Kidney (tissue), 14 donors: Measurements from ENCODE around the gene SLC2A1. TPM values are rescaled to one million over a fixed set of nuclear protein-coding genes. Genes with fewer than 3 reads are reported as not detected.

Experiments
- DNase-seq, 5 donors: peaks; one replicate each; pipeline ENCODE4 v3.0.0-alpha.2; 2013 to 2020
- FAIRE-seq: peaks from 2 replicates; lab custom pipeline; 2012; peaks lifted over from hg19 to GRCh38; lab: Jason Lieb, UNC
- H3K27ac ChIP-seq, 2 donors: one replicate each; pipeline ENCODE4 v1.7.0; 2013; ENCODE audit warnings: low read depth in 2 of 2, low read length in 2 of 2, inconsistent platforms in 1 of 2
- H3K27me3 ChIP-seq: one replicate; pipeline ENCODE4 v1.7.1; 2013; ENCODE audit warnings: low read length, inconsistent platforms; ENCODE audit not compliant: control insufficient read depth, insufficient read depth
- H3K36me3 ChIP-seq, 3 donors: one replicate each; pipeline versions ENCODE4 v1.7.0 to v1.7.1; 2013; ENCODE audit warnings: low read length in 3 of 3, control low read depth in 1 of 3, inconsistent platforms in 1 of 3; ENCODE audit not compliant: insufficient read depth in 3 of 3, control insufficient read depth in 2 of 3
- H3K4me1 ChIP-seq, 3 donors: one replicate each; pipeline versions ENCODE4 v1.7.0 to v1.7.1; 2013; ENCODE audit warnings: low read length in 3 of 3, inconsistent platforms in 1 of 3, low read depth in 1 of 3; ENCODE audit not compliant: control insufficient read depth in 2 of 3, insufficient read depth in 2 of 3
- H3K4me3 ChIP-seq, 3 donors: one replicate each; pipeline versions ENCODE4 v1.7.0 to v1.8.1; 2013; ENCODE audit warnings: low read length in 3 of 3, control low read depth in 1 of 3, inconsistent platforms in 1 of 3
- H3K9ac ChIP-seq, 3 donors: one replicate each; pipeline versions ENCODE4 v1.7.0 to v1.7.1; 2013; ENCODE audit warnings: low read length in 3 of 3, control low read depth in 1 of 3, inconsistent platforms in 1 of 3
- H3K9me3 ChIP-seq, 3 donors: one replicate each; pipeline versions ENCODE4 v1.7.0 to v1.7.1; 2013; ENCODE audit warnings: low read length in 3 of 3, control low read depth in 1 of 3, inconsistent platforms in 1 of 3; ENCODE audit not compliant: control insufficient read depth in 2 of 3, insufficient read depth in 1 of 3
- CTCF ChIP-seq: IDR thresholded peaks from 3 replicates; pipeline ENCODE4 v1.5.1; 2012; ENCODE audit warnings: mild to moderate bottlenecking, moderate library complexity, borderline replicate concordance; ENCODE audit not compliant: insufficient read depth; ENCODE audit errors: extremely low read depth
- intact Hi-C: fragments of 100-400 bp; cut with DNase I; formaldehyde crosslinking; loops from one replicate; pipeline ENCODE4 v1.11.1; 2022
- polyA plus RNA-seq: library from polyadenylated mRNA; stranded (reverse); fragments of 350-450 nt; fragmentation: Illumina TruSeq; extraction: RNeasy Lipid Tissue Mini Kit (QIAGEN cat#74804); gene quantifications from one replicate; pipeline ENCODE4 v1.2.3, GENCODE V29; 2014; ENCODE audit warnings: low read depth, low replicate concordance; ENCODE audit not compliant: insufficient read depth
- total RNA-seq: library from RNA; stranded (reverse); fragmentation: NEBNext Ultra II Directional; extraction: Animal tissue kit (Norgen Biotek cat#: 25700); gene quantifications from one replicate; pipeline ENCODE4 v1.2.1, GENCODE V29; 2021
- donor health status: control.
- donor health status: control.
- donor health status: control.
- donor health status: control.
- donor health status: control.
- donor health status: DM: yes; HTN: yes; CAD: no.
- donor health status: Normal renal cell carcinoma (clear cell type).

The SLC2A1 gene
- total and polyA plus RNA-seq, 2 donors from 2014 or later: 28.6 to 55.9 TPM

DNA sequence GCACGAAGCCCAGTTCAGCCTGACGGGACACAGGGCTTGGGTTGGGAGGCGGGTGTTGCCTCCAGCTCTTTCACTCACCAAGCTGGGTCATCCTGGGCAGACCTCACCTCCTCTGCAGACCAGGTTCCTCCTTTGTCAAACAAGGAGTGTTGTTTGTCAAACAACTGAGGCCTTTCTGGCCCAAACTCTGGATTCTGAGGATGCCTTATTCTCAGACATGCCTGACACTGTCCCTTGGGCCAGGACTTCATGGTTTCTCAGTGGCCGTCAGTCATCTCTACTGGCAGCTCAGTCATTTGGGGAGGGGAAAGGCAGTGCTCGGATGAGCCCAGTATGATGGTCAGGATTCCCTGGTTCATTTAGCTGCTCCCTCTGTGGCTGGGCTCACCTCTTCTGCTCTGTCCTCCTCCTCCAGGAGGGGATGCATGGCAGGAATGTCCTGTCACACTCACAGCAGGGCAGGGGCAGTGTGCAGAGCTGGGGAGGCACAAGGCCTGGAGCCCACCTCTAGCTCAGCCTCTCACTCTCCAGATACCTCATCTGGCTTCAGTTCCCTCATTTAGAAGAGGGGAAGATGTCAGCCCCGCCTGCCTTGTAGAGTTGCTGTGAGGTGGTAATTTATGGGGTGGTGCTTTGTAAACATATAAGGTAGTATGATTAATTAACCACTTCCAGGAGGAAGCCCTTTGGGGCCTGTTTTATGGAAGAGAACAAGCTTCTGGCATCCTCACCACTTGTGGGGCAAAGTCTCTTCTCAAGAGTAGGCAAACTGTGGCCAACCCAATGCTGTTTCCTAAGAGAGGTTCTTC, 20.6 kb downstream of the SLC2A1 start:
- H3K27me3 ChIP-seq: no peaks in the 10 kb centered on the region
- H3K36me3 ChIP-seq: peaks cover 0 to 2% (median 0%) of the 10 kb centered on the region in 3 donors
- H3K9me3 ChIP-seq: no peaks in the 10 kb centered on the region
- H3K4me3 ChIP-seq: no peak overlapping the region
- intact Hi-C loops: no loop called here
- H3K27ac ChIP-seq: peak overlapping the region; percentile 79 to 83
- FAIRE-seq (no peak), DNase-seq (peak in 1 of 5 donors; percentile 35)
- no peak for TF ChIP-seq CTCF
- no peak overlapping the region for H3K9ac ChIP-seq
- peaks cover 0 to 38% (median 21%) of the 10 kb centered on the region in 3 donors for H3K4me1 ChIP-seq

DNA sequence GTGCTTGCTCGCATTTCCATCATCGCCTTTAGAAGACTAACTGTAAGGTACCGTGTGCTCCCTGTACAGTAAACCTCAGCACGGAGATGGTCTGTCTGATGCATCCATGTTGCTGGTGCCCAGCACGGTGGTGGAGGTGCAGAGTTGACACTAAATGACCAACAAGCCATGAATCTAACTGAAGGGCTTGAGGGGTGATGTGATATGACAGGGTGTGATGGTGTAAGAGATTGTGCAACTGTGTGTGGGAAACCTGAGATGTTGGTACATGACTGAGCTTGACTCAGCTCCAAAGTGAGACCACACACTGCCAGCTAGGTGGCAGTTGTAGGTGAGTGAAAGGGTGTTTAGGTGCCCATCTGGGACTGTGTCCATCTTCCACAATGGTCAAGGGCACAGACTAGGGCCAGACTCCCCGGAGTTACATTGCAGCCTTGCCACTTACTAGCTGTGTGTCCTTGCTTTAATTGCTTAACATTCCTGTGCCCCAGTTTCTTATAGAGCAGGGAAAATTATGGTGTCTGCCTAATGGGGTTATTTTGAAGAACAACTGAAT, 21.4 kb downstream of the SLC2A1 start:
- FAIRE-seq: no peak
- Histone ChIP-seq H3K4me3 (no peak overlapping the region), H3K27ac (no peak overlapping the region), H3K36me3 (peaks cover 0 to 2% (median 0%) of the 10 kb centered on the region in 3 donors), H3K9me3 (no peaks in the 10 kb centered on the region), H3K9ac (no peak overlapping the region), H3K4me1 (peaks cover 0 to 38% (median 19%) of the 10 kb centered on the region in 3 donors), H3K27me3 (no peaks in the 10 kb centered on the region)
- intact Hi-C loops: no loop called here
- TF ChIP-seq CTCF: no peak
- DNase-seq: peak in 1 of 5 donors; percentile 8

GRCh38 chr1:42936309-42937078, 22.2 kb downstream of the SLC2A1 start:
- Histone ChIP-seq H3K4me1 (peaks cover 0 to 37% (median 19%) of the 10 kb centered on the region in 3 donors), H3K9me3 (no peaks in the 10 kb centered on the region), H3K9ac (no peak overlapping the region), H3K36me3 (peaks cover 0 to 2% (median 0%) of the 10 kb centered on the region in 3 donors), H3K27ac (no peak overlapping the region), H3K27me3 (no peaks in the 10 kb centered on the region), H3K4me3 (no peak overlapping the region)
- intact Hi-C loops: no loop called here
- no peak for FAIRE-seq
- no peak for TF ChIP-seq CTCF
- DNase-seq: peak in 2 of 5 donors; percentile 40 to 66
